Activated CD4-positive, alpha-beta memory T cell treated with anti-CD3 and anti-CD28 coated beads, Interleukin-2, amount 10 ng/mL, durations not matched to agents 7 days and 5 days (primary cell): Measurements from ENCODE around the gene ZNF556. TPM values are rescaled to one million over a fixed set of nuclear protein-coding genes. Genes with fewer than 3 reads are reported as not detected.

Experiments
- total RNA-seq, 2 experiments: library from RNA; stranded (reverse); gene quantifications; one replicate each; pipeline ENCODE4 v1.2.3, GENCODE V29; 2021

Gene ZNF556
- total RNA-seq, 2 experiments from 2014 or later = not detected

Other genes starting within 250 kb of the ZNF556 start
- gene GNG7, start 164.6 kb upstream of the ZNF556 start, total RNA-seq = under 1 TPM; 0.25 to 0.40 TPM
- not detected for gene DIRAS1, start 146.0 kb upstream of the ZNF556 start, total RNA-seq
- 10 to 100 TPM; 25.4 to 27.4 TPM for gene SLC39A3, start 127.3 kb upstream of the ZNF556 start, total RNA-seq
- gene SGTA, start 84.1 kb upstream of the ZNF556 start, total RNA-seq = 10 to 100 TPM; 38.2 to 42.7 TPM
- gene THOP1, start 81.8 kb upstream of the ZNF556 start, total RNA-seq = 10 to 100 TPM; 80.0 to 85.4 TPM
- 1 to 10 TPM; 2.3 to 3.0 TPM for gene ZNF554, start 47.5 kb upstream of the ZNF556 start, total RNA-seq
- 1 to 10 TPM; 2.7 to 2.9 TPM for gene ZNF555, start 25.9 kb upstream of the ZNF556 start, total RNA-seq
- 1 to 10 TPM; 3.1 to 3.7 TPM for gene ZNF57, start 33.6 kb downstream of the ZNF556 start, total RNA-seq
- gene ZNF77, start 77.6 kb downstream of the ZNF556 start, total RNA-seq = 1 to 10 TPM; 4.0 to 4.2 TPM
- gene TLE6, start 110.2 kb downstream of the ZNF556 start, total RNA-seq = 1 to 10 TPM; 1.1 to 2.0 TPM
- gene TLE2, start 161.9 kb downstream of the ZNF556 start, total RNA-seq = 1 to 10 TPM; 1.3 to 1.4 TPM
- 100 to 1,000 TPM; 712 to 724 TPM for gene TLE5, start 195.2 kb downstream of the ZNF556 start, total RNA-seq
- under 1 TPM; 0.63 to 0.78 TPM for gene GNA11, start 227.0 kb downstream of the ZNF556 start, total RNA-seq